HL-60 (cell line): ENCODE results near the gene LAMB3.

Experiments used
- GABPA ChIP-seq: IDR thresholded peaks from 2 replicates; pipeline ENCODE4 v1.6.1; 2012; ENCODE audit warnings: low read depth
- REST ChIP-seq: IDR thresholded peaks from 2 replicates; pipeline ENCODE4 v1.6.1; 2012; ENCODE audit warnings: low read depth; ENCODE audit not compliant: insufficient replicate concordance

DNA sequence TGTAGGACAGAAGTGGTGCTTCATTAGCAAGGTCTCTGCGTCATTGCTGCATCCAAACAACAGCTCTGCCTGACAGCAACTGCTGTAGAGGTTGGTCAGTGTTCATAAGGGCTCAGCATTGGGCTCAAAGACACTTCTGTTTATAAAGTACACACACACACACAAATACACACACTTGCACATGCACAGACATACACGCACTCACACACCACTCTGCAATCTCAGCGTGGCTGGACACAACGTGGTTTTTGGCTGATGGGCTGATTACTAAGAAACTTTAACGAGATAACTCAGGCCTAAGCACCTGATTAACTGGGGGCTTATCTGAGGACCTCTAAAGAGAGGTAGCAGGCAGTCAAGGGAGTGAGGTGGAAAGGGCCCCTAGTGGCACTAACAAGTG lies 48.3 kb downstream of the LAMB3 start:
- TF ChIP-seq GABPA (no peak), REST (no peak)
